Ovary (tissue), 3 donors: ENCODE measurements around the gene CEBPE.

ENCODE experiments used
- EP300 ChIP-seq: sonication (generic); formaldehyde crosslinking; IDR thresholded peaks from one replicate; pipeline ENCODE4 v1.6.1; 2017; ENCODE audit warnings: antibody characterized with exemption
- TF ChIP-seq, protein P1 (sequence below), 3 donors: fragments of 450-650 bp in 2 of 3; fragments of 200-600 bp in 1 of 3; IDR thresholded peaks; one replicate each; pipeline versions ENCODE4 v1.5.1 to v1.8.0; 2016 to 2022; ENCODE audit warnings: antibody characterized with exemption in 3 of 3, mild to moderate bottlenecking in 1 of 3
- donor health status: DM: no; HTN: no; CAD: no.

DNA sequence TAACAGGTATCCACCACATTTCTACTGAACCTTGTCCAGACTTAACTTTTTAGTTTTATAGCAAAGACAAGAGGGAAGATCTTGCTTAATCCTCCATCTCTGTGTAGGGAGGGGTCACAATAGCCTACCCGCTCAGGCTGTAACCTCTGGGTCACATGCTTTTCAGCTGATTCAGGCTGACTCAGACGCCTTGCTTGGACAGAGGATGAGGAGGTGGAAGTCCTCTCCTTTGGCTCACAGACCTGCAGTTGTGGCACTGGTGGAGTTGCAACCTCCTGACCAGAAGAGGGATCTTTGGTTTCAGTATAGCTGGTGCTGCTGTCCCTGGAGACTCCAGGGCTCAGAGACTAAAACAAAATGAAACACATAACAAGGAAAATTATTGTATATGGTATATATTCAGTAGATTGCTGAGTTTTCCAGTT lies 40.4 kb downstream of the CEBPE start:
- TF ChIP-seq, protein P1, sequence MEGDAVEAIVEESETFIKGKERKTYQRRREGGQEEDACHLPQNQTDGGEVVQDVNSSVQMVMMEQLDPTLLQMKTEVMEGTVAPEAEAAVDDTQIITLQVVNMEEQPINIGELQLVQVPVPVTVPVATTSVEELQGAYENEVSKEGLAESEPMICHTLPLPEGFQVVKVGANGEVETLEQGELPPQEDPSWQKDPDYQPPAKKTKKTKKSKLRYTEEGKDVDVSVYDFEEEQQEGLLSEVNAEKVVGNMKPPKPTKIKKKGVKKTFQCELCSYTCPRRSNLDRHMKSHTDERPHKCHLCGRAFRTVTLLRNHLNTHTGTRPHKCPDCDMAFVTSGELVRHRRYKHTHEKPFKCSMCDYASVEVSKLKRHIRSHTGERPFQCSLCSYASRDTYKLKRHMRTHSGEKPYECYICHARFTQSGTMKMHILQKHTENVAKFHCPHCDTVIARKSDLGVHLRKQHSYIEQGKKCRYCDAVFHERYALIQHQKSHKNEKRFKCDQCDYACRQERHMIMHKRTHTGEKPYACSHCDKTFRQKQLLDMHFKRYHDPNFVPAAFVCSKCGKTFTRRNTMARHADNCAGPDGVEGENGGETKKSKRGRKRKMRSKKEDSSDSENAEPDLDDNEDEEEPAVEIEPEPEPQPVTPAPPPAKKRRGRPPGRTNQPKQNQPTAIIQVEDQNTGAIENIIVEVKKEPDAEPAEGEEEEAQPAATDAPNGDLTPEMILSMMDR (IDR thresholded peaks at IDR 0.05) = no peak
- no peak for TF ChIP-seq EP300
